CD14-positive monocyte (primary cell): ENCODE data around the gene ACAP3. TPM values are rescaled to one million over a fixed set of nuclear protein-coding genes. Genes with fewer than 3 reads are reported as not detected.
A peak's percentile ranks its signal among the peaks of the same experiment; 100 is the strongest.

Experiments
- DNase-seq, 3 donors: peaks; one replicate each; pipeline ENCODE4 v3.0.0-alpha.2; 2011 to 2022
- H2AFZ ChIP-seq: 2 replicates; pipeline ENCODE4 v1.6.0; 2012; ENCODE audit warnings: mild to moderate bottlenecking, low read depth, low read length, inconsistent platforms; ENCODE audit not compliant: insufficient read depth, poor library complexity, severe bottlenecking
- H3K27ac ChIP-seq, 2 donors: 1 replicate in 1 of 2; 2 replicates in 1 of 2; pipeline ENCODE4 v1.5.1; 2012 to 2013; ENCODE audit warnings: low read length in 2 of 2, control low read depth in 1 of 2, inconsistent platforms in 1 of 2, low read depth in 1 of 2, mild to moderate bottlenecking in 1 of 2
- H3K27me3 ChIP-seq, 2 donors: one replicate each; pipeline versions ENCODE4 v1.6.0 to v1.6.1; 2011 to 2013; ENCODE audit warnings: low read length in 2 of 2; ENCODE audit not compliant: control insufficient read depth in 2 of 2, insufficient read depth in 2 of 2
- H3K36me3 ChIP-seq, 2 donors: replicated peaks in 1 of 2; 1 replicate in 1 of 2; 2 replicates in 1 of 2; pipeline versions ENCODE4 v1.5.1 to v1.6.1; 2012 to 2013; ENCODE audit warnings: low read length in 2 of 2, control low read depth in 1 of 2, inconsistent platforms in 1 of 2, mild to moderate bottlenecking in 1 of 2; ENCODE audit not compliant: insufficient read depth in 2 of 2, control insufficient read depth in 1 of 2
- H3K4me1 ChIP-seq, 2 donors: 1 replicate in 1 of 2; 2 replicates in 1 of 2; pipeline versions ENCODE4 v1.5.1 to v1.6.1; 2012 to 2013; ENCODE audit warnings: low read length in 2 of 2, control low read depth in 1 of 2, inconsistent platforms in 1 of 2, mild to moderate bottlenecking in 1 of 2, moderate library complexity in 1 of 2; ENCODE audit not compliant: insufficient read depth in 2 of 2, control insufficient read depth in 1 of 2
- H3K4me2 ChIP-seq: replicated peaks from 2 replicates; pipeline ENCODE3; 2012; ENCODE audit warnings: low read length, moderate library complexity, mild to moderate bottlenecking; ENCODE audit not compliant: poor library complexity, severe bottlenecking; ENCODE audit errors: extremely low read depth
- H3K4me3 ChIP-seq, 3 experiments: fragments of 200-600 bp in 1 of 3; sonication (generic) in 1 of 3; replicated peaks in 1 of 3; 1 replicate in 2 of 3; 2 replicates in 1 of 3; pipeline ENCODE4 v1.5.1; 2011 to 2013; ENCODE audit warnings: low read length in 3 of 3, mild to moderate bottlenecking in 3 of 3, control low read depth in 2 of 3, low read depth in 2 of 3, inconsistent platforms in 1 of 3, moderate library complexity in 1 of 3
- H3K79me2 ChIP-seq: 2 replicates; pipeline ENCODE4 v1.6.0; 2012; ENCODE audit warnings: mild to moderate bottlenecking, control low read depth, inconsistent platforms, low read length, moderate library complexity; ENCODE audit not compliant: insufficient read depth
- H3K9ac ChIP-seq: 2 replicates; pipeline ENCODE4 v1.6.0; 2017; ENCODE audit warnings: low read length, mild to moderate bottlenecking; ENCODE audit not compliant: insufficient read depth, poor library complexity, severe bottlenecking
- H3K9me3 ChIP-seq, 2 donors: replicated peaks in 1 of 2; 1 replicate in 1 of 2; 2 replicates in 1 of 2; pipeline versions ENCODE4 v1.5.1 to v1.6.1; 2012 to 2013; ENCODE audit warnings: low read length in 2 of 2, control low read depth in 1 of 2; ENCODE audit not compliant: control insufficient read depth in 1 of 2, insufficient read depth in 1 of 2
- H4K20me1 ChIP-seq: 2 replicates; pipeline ENCODE4 v1.6.0; 2012; ENCODE audit warnings: mild to moderate bottlenecking, low read length, control low read depth, moderate library complexity; ENCODE audit not compliant: insufficient read depth
- H3K27ac Mint-ChIP-seq, 7 donors: one replicate each; pipeline ENCODE4 v1.8.0; 2020; ENCODE audit warnings: mild to moderate bottlenecking in 7 of 7, mixed read lengths in 7 of 7, moderate library complexity in 6 of 7, inconsistent platforms in 2 of 7
- H3K27me3 Mint-ChIP-seq, 3 donors: one replicate each; pipeline ENCODE4 v1.8.0; 2021 to 2022; ENCODE audit warnings: low read depth in 3 of 3, mild to moderate bottlenecking in 3 of 3, mixed read lengths in 3 of 3, moderate library complexity in 3 of 3, inconsistent platforms in 1 of 3
- H3K36me3 Mint-ChIP-seq, 2 donors: one replicate each; pipeline ENCODE4 v1.8.0; 2020; ENCODE audit warnings: mixed read lengths in 2 of 2, inconsistent platforms in 1 of 2, mild to moderate bottlenecking in 1 of 2
- H3K4me1 Mint-ChIP-seq: one replicate; pipeline ENCODE4 v1.8.0; 2020; ENCODE audit warnings: mild to moderate bottlenecking, mixed read lengths
- H3K4me3 Mint-ChIP-seq, 2 donors: one replicate each; pipeline ENCODE4 v1.8.0; 2020; ENCODE audit warnings: mild to moderate bottlenecking in 2 of 2, mixed read lengths in 2 of 2, moderate library complexity in 1 of 2
- H3K9me3 Mint-ChIP-seq, 7 donors: one replicate each; pipeline ENCODE4 v1.8.0; 2020 to 2022; ENCODE audit warnings: mixed read lengths in 7 of 7, mild to moderate bottlenecking in 6 of 7, moderate library complexity in 6 of 7, inconsistent platforms in 2 of 7
- CTCF ChIP-seq: fragments of 200-600 bp; IDR thresholded peaks from one replicate; pipeline ENCODE4 v1.8.0; 2022; ENCODE audit warnings: antibody characterized with exemption, mild to moderate bottlenecking
- WGBS: methylation state at CpG from one replicate; pipeline ENCODE4 v1.1.5; 2013; ENCODE audit warnings: missing lambda C conversion rate; ENCODE audit not compliant: insufficient coverage; 5-methylcytosine and 5-hydroxymethylcytosine counted together
- intact Hi-C, 2 donors: fragments of 100-400 bp; cut with micrococcal nuclease; formaldehyde crosslinking; loops; one replicate each; pipeline versions ENCODE4 v1.15.0 to v1.15.1; 2023
- polyA plus RNA-seq, 3 donors: library from polyadenylated mRNA; depleted of rRNA in 1 of 3; unstranded in 2 of 3; stranded (reverse) in 1 of 3; fragments of 300-500 nt in 2 of 3; fragments of >200 nt in 1 of 3; fragmentation: Illumina TruSeq in 2 of 3; gene quantifications; 1 replicate in 2 of 3; 2 replicates in 1 of 3; pipeline ENCODE4 v1.2.3, GENCODE V29; 2012 to 2021

The ACAP3 gene
- polyA plus RNA-seq, 3 donors, result 3.5 to 132 (median 4.0) TPM

- Mint-ChIP-seq H3K36me3 (peaks cover 16 to 22% of the 10 kb centered on the region in 2 donors), H3K4me1 (peaks cover 39% of the 10 kb centered on the region), H3K27me3 (peaks cover 0 to 3% (median 1%) of the 10 kb centered on the region in 3 donors), H3K27ac (peak overlapping the region in 3 of 7 donors; percentile 6 to 46 (median 30)), H3K9me3 (no peaks in the 10 kb centered on the region), H3K4me3 (peak overlapping the region; percentile 69 to 76)
- peak overlapping the region in 1 of 2 donors; percentile 43 for H3K27ac ChIP-seq
- no peak for TF ChIP-seq CTCF
- no peaks in the 10 kb centered on the region for H3K27me3 ChIP-seq
- H3K4me1 ChIP-seq, result peaks cover 29 to 30% of the 10 kb centered on the region in 2 donors
- no peaks in the 10 kb centered on the region for H3K9me3 ChIP-seq
- H3K79me2 ChIP-seq, result peaks cover 42% of the 10 kb centered on the region
- peak overlapping the region; percentile 79 for H3K4me2 ChIP-seq
- H3K4me3 ChIP-seq, result peak overlapping the region; percentile 64 to 90 (median 82)
- no peak for DNase-seq
- H2AFZ ChIP-seq, result peak overlapping the region; percentile 88
- WGBS, result 39% methylated on average over 20 of the region's 31 CpGs
- H3K36me3 ChIP-seq, result no peaks in the 10 kb centered on the region
- H3K9ac ChIP-seq, result peak overlapping the region; percentile 96
- H4K20me1 ChIP-seq, result peaks cover 35% of the 10 kb centered on the region
- intact Hi-C loops, result no loop called here
Measured at GRCh38 chr1:1274299-1274930, 33.3 kb downstream of the ACAP3 start.

DNA sequence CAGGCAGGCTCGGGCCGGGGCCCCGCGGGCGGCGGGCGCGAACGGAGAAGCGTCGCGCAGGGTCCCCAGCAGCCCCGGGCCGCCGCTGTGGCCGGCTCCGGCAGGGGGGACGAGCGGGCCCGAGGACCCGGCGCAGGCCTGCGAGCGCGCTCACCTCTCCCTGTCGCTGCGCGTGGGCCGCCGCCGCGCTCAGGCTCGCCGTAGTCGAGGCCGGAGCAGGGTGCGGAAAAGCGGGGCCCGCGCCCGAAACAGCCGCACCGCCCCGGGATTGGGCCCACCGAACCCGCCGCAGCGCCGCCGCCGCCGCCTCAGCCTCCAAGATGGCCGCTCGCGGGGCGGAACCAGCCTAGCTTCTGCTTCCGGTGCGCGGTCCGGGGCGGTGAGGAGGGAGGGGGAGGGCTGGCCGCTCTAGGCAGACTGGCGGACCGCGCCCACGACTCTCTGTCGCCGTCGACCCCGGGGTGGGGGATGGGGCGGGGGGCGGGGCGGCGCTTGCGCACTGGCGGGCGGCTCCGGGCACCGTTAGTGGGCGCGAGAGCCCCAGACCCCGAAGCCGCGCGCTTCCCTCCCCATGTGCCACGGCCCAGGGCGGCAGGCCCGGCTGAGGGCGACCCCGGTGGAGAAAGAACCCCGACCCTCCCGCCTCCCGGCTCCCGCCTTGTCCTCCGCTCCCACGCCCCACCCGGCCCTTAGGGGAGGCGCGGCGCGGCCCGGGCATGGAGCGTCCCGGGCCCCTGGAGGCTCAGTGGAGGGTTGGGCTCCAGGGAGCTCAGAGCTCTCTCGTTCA, 34.0 kb downstream of the ACAP3 start, which contains the start of gene UBE2J2:
Gene UBE2J2 (minus strand): TSS at position 343 of the 787 bp plus-strand sequence. CDS start 5,862 bp downstream, outside the sequence.
- Histone ChIP-seq H4K20me1 (peaks cover 42% of the 10 kb centered on the region), H3K79me2 (peaks cover 48% of the 10 kb centered on the region), H3K9me3 (no peaks in the 10 kb centered on the region), H3K4me2 (peak within 1 kb of the TSS; percentile 79), H2AFZ (peak within 1 kb of the TSS; percentile 88), H3K27me3 (no peaks in the 10 kb centered on the region), H3K4me3 (peak within 1 kb of the TSS; percentile 81 to 90 (median 82)), H3K27ac (peak within 1 kb of the TSS; percentile 47 to 88), H3K9ac (peak within 1 kb of the TSS; percentile 96), H3K36me3 (peaks cover 0 to 3% of the 10 kb centered on the region in 2 donors), H3K4me1 (peaks cover 29 to 30% of the 10 kb centered on the region in 2 donors)
- H3K4me1 Mint-ChIP-seq, result peaks cover 39% of the 10 kb centered on the region
- peak within 1 kb of the TSS; percentile 84 to 95 (median 93) for H3K27ac Mint-ChIP-seq
- no peaks in the 10 kb centered on the region for H3K9me3 Mint-ChIP-seq
- no peak for TF ChIP-seq CTCF
- peak; percentile 84 to 89 (median 86) for DNase-seq
- intact Hi-C loops, result no loop called here
- H3K4me3 Mint-ChIP-seq, result peak within 1 kb of the TSS; percentile 92 to 94
- H3K27me3 Mint-ChIP-seq, result peaks cover 0 to 1% (median 1%) of the 10 kb centered on the region in 3 donors
- under 1% methylated on average over 75 of the region's 105 CpGs for WGBS
- H3K36me3 Mint-ChIP-seq, result peaks cover 16 to 24% of the 10 kb centered on the region in 2 donors
